ENCODE results near the gene SMYD5.
"Not testable (repeated sequence)": the region's sequence is repeated elsewhere in the genome, so short reads cannot be mapped to it uniquely, and the experiment has no call there.

Gene SMYD5

DNA sequence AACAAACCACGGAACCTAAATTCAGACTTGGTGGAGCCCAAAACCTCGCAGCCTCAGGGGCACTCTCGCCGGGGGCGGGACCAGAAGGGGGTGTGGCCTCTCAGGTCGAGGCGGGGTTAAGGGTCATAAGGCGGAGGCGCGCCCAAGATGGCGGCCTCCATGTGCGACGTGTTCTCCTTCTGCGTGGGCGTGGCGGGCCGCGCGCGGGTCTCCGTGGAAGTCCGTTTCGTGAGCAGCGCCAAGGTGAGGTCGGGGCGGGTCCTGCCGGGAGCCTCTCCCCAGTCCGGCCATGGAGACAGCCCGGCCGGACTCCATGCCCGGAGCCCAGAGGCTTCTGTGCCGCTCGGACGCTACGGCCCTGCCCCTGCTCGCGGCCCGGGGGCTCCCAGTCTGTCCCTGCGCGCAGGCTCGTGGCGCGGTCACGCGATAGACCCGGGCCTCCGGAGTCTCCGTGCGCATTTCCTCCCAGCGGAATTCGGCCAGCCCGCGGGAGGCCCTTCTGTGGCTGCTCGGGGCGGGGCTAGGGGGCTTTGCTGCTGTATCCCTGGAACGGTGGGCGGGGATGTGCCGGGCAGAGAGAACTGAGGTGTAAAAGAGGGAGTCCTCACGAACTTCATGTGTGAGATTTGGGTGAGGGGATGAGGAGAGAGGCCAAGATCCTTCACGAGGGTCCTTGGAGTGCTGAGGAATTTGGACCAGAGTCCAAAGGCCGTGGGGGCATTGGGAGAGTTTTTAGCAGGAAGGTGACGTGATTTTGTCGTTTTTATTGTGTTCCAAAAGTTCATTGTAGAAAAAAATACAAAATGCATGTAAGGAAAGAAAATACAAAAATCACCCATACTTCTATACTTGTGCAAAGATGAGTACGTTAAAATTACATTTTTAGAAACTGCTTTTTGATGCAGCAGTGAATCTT, at the start of gene SMYD5:
SMYD5 (plus strand) TSS at position 126 of the 916 bp plus-strand sequence; CDS start at position 148, 22 bp downstream.
- ATAC-seq, result peak; percentile 88 to 90

DNA sequence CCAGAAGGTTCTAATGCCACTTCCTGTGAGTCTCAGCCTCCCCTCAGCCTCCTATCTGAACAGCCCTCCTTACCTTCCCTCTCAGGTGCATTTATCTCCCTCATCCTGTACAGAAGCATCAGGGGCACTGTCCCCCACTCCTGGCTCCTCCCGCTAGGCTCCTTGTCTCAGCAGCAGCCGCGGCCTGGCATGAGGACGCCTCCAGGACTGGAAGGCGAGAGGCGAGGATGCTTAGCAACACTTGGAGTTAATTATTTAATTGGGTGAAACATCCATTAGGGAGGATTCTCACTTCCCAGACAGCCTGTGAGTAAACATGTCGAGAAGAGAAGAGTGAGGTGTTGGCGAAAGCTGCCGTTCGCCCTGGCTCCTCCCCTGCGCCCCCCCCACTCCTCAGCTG, 48.1 kb upstream of the SMYD5 start:
- not testable (repeated sequence) for ATAC-seq

DNA sequence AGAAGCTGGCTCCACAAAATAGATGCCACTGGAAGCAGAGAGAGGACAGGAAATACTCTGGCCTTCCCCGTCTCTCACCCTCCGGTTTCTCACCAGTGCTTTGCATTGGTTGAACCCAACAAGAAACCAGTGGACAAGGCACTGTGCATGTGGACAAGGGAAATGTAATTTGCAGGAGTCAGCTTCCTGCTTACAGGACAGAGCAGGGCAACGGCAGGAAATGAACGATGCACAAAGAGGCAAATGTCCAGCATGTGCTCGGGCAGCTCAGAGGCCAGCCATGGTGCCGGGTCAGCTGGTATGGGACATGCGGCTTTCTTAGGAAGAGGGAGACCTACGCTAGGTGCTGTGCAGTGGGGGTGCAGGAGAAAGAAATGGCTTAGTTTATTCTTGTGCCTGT, 47.2 kb upstream of the SMYD5 start:
- not testable (repeated sequence) for ATAC-seq

DNA sequence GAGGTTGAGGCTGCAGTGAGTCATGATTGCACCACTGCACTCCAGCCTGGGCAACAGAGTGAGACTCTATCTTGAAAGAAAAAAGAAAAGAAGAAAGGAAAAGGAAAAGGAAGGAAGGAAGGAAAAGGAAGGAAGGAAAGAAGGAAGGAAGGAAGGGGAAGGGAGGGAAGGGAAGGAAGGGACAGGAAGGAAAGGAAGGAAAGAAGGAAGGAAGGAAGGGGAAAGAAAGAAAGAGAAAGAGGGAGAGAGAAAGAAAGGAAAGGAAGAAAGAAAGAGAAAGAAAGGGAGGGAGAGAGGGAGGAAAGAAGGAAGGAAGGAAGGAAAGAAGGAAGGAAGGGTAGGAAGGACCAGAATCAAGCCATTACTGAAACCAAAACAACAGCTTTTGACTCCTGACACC, 45.7 kb upstream of the SMYD5 start:
- not testable (repeated sequence) for ATAC-seq

DNA sequence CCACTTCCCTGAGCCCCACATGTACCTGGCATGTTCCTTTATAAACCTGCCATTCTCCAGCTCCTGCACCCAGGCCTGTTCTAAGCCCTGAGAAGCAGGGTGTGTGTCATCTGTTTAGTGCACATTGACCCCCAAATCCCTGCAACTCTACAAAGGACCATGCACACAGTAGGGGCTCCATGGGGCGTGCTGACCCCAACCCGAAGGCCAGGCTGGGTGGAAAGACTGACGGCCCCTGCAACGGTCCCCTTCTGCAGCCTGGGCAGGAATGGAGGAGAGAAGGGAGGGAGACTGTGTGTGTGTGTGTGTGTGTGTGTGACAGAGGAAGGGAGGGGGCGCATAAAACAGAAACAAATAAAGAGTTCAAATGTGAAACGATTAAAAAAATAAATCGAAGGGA, 43.7 kb upstream of the SMYD5 start:
- ATAC-seq, result not testable (repeated sequence)

DNA sequence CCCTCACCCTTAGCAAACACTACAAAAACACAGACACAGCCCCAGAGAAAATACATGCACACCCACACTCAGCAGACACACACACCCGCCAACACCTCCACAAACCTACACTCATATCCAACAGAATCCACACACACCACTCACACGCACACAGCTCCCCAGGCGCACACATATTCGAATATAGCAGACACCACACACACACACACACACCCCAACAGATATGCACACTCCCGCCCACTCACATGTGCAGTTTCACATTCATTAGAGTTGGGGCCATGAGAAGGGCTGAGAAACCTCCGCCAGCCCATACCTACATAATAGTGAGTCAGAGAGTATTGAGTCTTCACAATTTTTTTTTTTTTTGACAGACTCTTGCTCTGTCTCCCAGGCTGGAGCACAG, 41.1 kb upstream of the SMYD5 start:
- ATAC-seq, result peak; percentile 62 to 78

DNA sequence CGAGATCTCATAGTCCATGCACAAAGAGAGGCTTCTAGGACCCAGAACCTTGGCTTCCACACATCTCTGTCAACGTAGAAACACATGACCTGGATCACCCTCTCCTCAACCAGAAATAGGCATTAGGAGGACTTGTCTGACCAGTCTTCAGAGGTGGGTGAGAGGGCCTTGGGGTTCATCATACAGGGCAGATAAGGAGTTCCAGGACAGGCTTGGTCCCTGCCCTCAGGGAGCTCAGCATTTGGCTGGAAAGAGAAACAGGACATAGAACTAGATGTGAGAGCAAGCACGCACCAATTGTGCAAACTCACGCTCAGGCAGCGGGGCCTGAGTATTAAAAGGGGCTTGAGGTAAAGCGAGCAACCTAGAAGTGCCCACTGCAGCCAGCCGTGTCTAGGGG, 40.3 kb upstream of the SMYD5 start:
- ATAC-seq, result no peak

DNA sequence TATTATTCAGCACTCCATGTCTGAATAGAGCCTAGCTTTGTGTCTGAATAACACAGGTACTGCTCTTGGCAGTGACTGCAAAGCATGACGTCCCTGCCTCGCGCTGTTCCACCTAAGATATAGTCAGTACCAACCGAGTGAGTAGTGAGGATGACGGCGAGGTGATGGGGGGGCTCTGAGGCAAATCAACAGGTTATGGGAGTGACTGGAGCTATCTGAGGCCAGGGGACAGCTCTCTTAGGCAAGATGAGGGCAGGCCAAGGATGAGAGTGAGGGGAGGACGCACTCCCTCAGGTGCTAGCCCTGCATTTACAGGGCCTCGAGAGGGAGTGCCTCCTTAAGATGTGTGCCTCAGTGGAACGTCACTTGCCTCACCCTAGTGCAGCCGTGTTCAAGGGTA, 39.8 kb upstream of the SMYD5 start:
- no peak for ATAC-seq

DNA sequence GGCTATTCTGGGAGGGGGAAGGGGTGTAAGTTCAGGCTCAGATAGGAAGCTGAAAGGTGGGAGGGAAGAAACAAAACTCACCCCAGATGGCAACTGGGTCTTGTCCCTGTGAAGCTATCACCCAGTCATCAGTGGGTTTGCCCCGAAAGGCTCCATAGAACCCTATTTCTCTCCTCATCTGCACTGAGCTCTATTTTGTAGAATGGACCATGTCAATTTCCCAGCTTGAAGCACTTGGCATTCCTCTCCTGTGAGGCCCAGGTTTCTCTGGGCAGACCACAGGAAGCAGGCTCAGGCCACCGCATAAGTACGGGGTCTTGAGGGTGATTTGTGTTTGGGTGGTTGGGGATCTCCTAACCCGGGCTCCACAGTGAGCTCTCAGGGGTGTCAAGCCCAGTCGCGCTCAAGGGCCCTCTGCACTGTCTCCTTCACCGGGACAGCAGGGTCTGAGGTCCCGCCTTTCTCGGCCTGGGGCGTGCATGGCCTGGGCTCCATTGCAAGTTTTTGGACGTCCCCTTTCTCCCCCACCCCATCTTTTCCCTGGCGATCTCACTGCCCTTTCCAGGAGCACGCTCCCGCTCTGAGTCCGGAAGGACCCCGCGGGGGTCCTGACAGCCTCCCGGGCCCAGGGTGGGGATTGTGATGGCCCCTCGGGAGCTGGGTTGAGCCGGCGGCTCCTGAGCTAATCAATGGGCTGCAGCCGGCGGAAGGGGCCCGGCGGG, 38.9 kb upstream of the SMYD5 start:
- no peak for ATAC-seq

DNA sequence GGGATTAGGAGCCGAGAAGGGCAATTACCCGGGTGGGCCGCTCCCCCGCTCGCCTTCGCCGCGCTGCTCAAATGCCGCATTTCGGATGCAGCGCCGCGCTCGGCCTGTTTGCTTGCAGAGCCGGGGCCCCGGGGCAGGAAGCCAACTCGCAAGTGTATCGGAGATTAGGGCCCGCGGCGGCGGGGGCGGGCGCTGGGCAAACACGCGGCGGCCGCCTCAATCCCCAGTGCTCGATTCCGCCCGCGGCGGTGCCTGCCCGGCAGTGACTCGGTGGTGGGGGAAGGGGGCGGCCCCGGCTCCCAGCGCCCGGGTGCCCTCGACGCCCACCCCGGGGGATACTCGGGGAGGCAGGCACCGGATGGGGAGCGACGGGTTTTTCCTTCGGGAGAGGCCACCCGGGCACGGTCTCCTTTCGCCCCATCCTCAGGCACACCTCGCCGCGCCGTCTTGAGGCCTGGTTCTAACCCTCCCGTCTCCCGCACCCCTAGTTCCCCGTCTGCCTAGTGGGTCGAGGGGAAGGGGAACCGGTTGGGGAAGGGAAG, 38.3 kb upstream of the SMYD5 start:
- ATAC-seq, result peak; percentile 9 to 22

DNA sequence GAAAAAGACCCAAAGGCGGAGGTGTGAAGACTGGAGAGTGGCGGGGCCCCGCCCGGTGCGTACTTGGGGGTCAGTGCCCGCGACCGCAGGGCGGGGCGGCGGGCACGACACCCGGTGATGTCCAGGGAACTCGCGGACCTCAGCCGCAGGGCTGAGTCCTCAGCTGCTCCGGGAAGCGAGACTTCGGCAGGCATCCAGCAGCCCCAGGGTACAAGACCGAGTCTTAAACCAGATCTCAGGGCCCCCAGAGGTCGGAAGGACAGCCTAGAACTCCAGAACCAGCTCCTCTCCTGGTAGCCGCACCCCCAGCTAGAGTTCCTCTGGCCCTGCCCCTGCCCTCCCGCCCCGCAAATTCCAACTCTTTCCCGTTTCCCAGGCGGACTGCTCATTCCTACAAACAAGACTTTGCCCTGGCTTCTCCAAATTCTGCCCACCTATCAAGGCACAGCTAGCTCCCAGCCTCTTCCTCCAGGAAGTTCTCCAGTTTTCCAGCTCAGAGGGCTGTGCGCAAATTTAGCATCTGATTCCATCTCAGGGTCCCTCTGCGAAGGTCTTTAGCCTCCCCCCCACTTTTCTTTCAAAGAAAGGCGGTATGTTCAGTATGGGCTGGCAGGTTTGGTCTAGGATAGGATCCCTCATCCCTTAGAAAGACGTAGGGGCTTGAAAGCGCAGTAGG, 37.7 kb upstream of the SMYD5 start:
- ATAC-seq, result no peak

DNA sequence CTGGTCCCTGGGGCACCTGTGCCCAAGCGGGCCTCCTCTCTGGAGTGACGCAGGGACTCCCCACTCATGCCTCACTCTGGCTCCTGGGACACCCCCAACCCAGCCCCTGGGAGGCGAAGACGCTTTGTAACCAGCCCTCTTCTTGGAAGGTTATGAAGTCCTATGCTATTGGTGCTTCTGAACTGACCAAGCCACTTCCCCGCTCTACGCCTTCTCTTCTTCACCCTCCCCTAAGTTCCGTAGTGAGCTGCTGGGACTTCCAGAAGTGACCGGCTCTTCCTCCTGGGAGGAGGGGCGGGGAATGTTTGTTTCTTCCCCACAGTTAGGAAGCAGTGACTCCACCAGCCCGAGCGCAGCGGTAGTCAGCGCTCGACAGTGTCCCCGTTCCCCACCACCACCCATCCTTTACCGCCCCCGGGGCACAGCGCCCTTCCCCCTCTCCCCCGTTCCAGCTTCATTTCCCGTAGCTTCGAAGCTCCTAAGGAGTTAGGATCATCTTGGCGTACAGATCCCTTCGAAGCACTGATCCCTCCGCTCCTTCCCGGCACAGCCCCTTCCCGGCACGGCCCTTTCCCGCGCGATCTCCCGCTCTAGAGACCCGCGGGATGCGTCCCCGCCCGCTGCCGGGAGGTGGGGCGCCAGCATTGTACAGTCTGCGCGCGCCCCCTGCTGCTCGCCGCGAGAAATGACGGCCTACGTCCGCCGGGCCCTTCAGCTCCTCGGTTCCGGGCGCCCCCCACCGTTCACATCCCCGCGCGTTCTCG, 37.0 kb upstream of the SMYD5 start:
- peak; percentile 66 to 77 for ATAC-seq

DNA sequence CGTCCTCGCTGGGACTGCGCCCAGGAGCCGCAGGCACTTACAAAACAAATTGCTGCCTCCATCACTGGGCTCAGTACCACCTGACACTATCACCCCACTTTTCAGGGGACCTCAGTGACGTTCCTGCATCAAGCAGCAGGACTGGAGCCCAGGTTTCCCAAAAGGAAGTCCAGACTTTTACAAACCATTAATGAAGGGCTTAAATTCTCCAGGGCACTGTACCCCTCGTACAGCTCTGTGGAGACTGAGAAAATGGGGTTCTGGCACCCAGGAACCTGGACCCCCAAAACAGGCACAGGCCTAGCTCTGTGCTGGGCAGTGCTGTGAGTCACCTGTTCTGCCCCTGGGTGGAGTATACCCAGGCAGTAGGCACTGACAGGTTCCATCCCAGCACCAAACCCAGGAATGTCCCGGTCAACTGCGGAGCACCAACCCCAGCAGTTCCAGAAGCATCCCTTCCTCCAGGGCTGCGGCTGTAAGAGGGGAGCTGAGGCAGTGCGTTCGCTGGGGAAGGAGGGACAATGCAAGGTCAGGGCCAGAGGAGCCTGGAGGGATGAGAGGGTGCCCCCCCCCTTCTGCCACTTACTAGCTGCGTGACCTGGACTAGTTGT, 36.3 kb upstream of the SMYD5 start:
- ATAC-seq, result no peak

DNA sequence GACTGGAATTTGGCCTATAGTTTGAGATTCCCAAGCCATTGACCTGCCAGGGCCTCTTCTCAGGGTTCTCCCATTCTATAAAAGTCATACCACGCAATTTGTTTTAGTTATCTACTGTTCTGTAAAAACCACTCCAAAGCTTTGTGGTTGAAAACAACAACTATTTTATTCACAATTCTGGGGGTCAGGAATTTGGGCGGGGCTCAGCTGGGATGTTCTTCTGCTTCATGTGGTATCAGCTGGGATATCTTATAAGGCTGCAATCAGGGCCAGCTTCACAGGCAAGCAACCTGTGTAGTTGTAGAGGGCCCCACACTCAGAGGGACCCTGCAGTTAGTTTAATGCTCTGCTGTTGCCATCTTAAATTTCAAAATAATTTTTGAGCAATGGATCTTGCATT, 28.1 kb upstream of the SMYD5 start:
- no peak for ATAC-seq

DNA sequence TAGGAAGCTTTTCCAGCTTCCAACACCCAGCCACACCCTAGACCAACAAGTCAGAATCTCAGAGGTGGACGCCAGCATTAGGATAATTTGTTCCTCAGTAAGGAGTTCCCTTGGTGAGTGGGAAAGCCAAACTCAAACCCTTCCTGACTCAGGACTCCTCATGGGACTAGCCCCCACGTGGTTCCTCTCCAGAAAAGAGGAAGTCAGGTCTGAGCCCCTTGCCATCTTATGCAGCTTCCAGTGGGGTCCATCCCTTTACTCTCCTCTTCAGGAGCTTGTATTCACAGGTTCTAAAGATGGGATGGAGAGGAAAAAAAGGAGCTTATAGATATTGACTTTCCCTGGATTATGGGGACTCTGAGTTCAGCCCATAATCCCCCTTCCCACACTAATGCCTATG, 26.5 kb upstream of the SMYD5 start:
- ATAC-seq, result no peak

DNA sequence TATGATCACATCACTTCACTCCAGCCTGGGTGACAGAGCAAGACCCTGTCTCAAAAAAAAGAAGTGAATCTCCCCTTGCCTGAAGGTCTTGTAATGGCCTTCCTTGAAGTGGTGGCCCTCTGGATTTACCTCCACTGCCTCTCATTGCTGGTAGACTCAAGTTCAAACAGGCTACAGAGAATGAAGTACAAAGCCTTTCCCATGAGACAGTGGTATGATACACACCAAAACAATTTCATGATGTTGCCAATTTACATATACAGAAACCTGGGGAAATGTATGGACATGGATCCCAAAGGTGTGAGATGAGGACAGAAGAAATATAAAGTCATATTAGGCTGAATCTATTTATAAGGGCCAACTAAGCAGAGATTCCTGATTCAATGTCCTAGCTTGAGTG, 16.5 kb upstream of the SMYD5 start:
- ATAC-seq, result no peak

DNA sequence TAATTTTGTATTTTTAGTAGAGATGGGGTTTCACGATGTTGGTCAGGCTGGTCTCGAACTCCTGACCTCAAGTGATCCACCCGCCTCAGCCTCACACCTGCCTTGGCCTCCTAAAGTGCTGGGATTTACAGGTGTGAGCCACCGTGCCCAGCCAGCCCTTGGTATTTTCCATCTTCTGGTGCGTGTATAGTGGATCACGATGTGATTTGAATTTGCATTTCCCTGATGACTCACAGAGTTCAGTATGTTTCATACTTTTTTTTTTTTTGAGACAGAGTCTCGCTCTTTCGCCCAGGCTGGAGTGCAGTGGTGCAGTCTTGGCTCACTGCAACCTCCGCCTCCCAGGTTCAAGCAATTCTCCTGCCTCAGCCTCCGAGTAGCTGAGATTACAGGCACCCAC, 13.8 kb upstream of the SMYD5 start:
- ATAC-seq, result peak in 1 of 2 donors; percentile 33

DNA sequence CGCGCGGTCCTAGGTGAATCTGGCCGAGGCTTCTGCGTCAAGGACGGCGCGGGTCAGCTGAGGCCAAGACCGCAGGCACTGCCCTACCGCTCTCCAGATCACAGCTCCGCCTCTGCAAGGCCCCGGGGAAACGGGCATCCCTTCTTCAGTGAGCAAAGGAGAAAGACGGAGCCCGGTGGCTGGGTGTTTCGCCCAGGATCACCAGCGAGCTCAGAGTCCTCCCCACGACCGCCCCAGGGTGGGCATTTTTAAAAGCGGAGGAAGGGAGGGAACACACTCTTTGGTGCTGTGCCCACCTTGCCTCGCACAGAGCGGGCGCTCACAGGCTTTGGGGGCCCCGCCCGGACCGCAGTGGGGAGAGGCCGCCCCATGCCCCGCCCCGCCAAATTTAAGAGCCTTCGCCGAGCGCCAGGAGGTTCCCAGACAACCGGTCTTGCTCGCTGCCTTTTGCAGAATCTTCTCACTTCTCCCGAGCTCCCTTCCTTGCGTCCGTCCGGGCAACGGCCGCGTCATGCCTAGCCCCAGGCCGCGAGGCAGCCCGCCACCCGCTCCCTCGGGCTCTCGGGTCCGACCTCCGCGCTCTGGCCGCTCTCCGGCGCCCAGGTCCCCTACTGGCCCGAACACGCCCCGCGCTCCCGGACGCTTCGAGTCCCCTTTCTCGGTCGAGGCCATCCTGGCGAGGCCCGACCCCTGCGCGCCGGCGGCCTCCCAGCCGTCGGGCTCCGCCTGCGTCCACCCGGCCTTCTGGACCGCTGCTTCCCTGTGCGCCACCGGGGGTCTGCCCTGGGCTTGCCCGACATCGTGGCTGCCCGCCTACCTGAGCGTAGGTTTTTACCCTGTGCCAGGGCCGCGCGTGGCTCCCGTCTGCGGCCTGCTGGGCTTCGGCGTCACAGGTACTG, 11.6 kb upstream of the SMYD5 start, which contains the start of gene NOTO:
NOTO (plus strand) TSS at position 419 of the 899 bp plus-strand sequence; CDS start at position 512, 93 bp downstream.
- ATAC-seq, result peak; percentile 13 to 22

DNA sequence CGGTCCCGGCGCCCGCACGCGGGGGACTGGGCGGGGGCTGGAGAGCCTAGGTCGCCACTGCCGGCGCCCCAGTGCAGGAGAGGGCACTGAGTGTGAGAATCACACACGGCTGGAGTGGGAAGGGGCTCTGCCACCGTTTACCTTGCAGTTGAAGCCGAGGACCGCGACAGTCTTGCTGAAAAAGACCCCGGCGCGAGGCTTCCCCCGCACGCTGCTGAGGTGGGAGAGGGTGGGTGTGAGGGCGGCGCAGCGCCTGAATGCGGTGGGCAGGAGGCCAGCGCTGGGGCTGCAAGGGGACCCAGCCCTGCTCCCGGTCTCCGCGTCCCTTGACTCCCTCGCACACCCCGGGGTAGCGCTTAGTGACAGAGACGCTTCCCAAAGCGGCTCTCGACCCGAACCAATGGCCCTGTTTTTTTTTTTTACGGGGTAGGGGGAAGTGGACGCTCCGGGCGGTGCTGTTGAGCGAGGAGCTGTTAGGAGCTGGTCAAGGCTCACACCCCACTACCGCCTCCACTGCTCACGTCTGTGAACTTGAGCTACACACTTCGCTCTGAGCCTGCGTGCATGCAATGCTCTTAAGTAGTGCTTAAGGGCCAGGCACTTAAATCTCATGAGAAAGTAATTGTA, 10.9 kb upstream of the SMYD5 start:
- ATAC-seq, result no peak

DNA sequence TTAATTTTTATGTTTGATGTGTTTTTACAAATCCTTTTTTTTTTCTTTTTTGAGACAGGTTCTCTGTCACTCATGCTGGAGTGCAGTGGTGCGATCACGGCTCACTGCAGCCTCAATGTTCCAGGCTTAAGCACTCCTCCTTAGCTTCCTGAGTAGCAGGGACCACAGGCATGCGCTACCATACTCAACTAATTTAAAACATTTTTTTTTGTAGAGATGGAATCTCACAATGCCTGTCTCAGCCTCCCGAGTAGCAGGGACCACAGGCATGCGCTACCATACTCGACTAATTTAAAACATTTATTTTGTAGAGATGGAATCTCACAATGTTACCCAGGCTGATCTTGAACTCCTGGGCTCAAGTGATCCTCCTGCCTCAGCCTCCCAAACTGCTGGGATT, 8.4 kb upstream of the SMYD5 start:
- no peak for ATAC-seq

Measured in activated CD4-positive, CD25-positive, alpha-beta regulatory T cell treated with anti-CD3 and anti-CD28 coated beads, Interleukin-2, amount 50 U/mL, for 24 hours (primary cell).